Tibial artery (tissue), 4 donors: ENCODE measurements around the gene PLK1.

Source experiments
- DNase-seq, 2 donors: peaks; one replicate each; pipeline ENCODE4 v3.0.0-alpha.2; 2019
- H3K27ac ChIP-seq, 2 donors: fragments of 200-600 bp; sonication (generic) in 1 of 2; 1 replicate in 1 of 2; 2 replicates in 1 of 2; pipeline ENCODE4 v1.5.1; 2018 to 2019; ENCODE audit warnings: mild to moderate bottlenecking in 1 of 2
- H3K27me3 ChIP-seq, 2 donors: fragments of 200-600 bp; sonication (generic) in 1 of 2; one replicate each; pipeline versions ENCODE4 v1.5.1 to v1.6.0; 2016 to 2019
- H3K36me3 ChIP-seq, 3 donors: fragments of 200-600 bp; sonication (generic) in 2 of 3; one replicate each; pipeline ENCODE4 v1.5.1; 2016 to 2019; ENCODE audit warnings: mild to moderate bottlenecking in 2 of 3
- H3K4me1 ChIP-seq, 4 donors: fragments of 200-600 bp; sonication (generic) in 2 of 4; 1 replicate in 3 of 4; 2 replicates in 1 of 4; pipeline ENCODE4 v1.5.1; 2016 to 2019
- H3K4me3 ChIP-seq, 2 donors: fragments of 200-600 bp; sonication (generic) in 1 of 2; 1 replicate in 1 of 2; 2 replicates in 1 of 2; pipeline ENCODE4 v1.5.1; 2018 to 2019; ENCODE audit warnings: mild to moderate bottlenecking in 2 of 2
- H3K9me3 ChIP-seq, 3 donors: fragments of 200-600 bp; sonication (generic) in 1 of 3; one replicate each; pipeline ENCODE4 v1.5.1; 2016 to 2019
- CTCF ChIP-seq, 2 experiments: fragments of 200-600 bp in 1 of 2; fragments of 450-650 bp in 1 of 2; IDR thresholded peaks; one replicate each; pipeline ENCODE4 v1.5.1; 2017 to 2019; ENCODE audit warnings: antibody characterized with exemption in 2 of 2, mild to moderate bottlenecking in 1 of 2, moderate library complexity in 1 of 2
- intact Hi-C: fragments of 100-400 bp; cut with DNase I; formaldehyde crosslinking; loops from one replicate; pipeline ENCODE4 v1.15.0; 2023; ENCODE audit warnings: low total_unique reads

Gene PLK1

GRCh38 chr16:23673971-23674614 is 4.6 kb upstream of the PLK1 start:
- Histone ChIP-seq H3K36me3 (peaks cover 18 to 47% (median 27%) of the 10 kb centered on the region in 3 donors), H3K9me3 (no peaks in the 10 kb centered on the region), H3K4me3 (no peak overlapping the region), H3K27ac (no peak overlapping the region), H3K27me3 (no peaks in the 10 kb centered on the region), H3K4me1 (peaks cover 0 to 13% (median 9%) of the 10 kb centered on the region in 4 donors)
- no peak for TF ChIP-seq CTCF (IDR thresholded peaks at IDR 0.05)
- intact Hi-C loops: loop anchor here (10.0 kb wide), 1 partner anchor 361 kb away; no protein-coding TSS in a partner anchor
- no peak for DNase-seq

GRCh38 chr16:23676924-23677480 is 1.7 kb upstream of the PLK1 start:
- no peak for DNase-seq
- H3K4me3 ChIP-seq: no peak overlapping the region
- H3K9me3 ChIP-seq: no peaks in the 10 kb centered on the region
- TF ChIP-seq CTCF (IDR thresholded peaks at IDR 0.05): no peak
- no peaks in the 10 kb centered on the region for H3K27me3 ChIP-seq
- H3K36me3 ChIP-seq: peaks cover 0 to 42% (median 26%) of the 10 kb centered on the region in 3 donors
- intact Hi-C loops: loop anchor here (10.0 kb wide), 1 partner anchor 358 kb away; no protein-coding TSS in a partner anchor
- no peak overlapping the region for H3K27ac ChIP-seq
- H3K4me1 ChIP-seq: peaks cover 0 to 17% (median 13%) of the 10 kb centered on the region in 4 donors

GRCh38 chr16:23679274-23679985 is 741 bp downstream of the PLK1 start:
- no peak overlapping the region for H3K27ac ChIP-seq
- DNase-seq: no peak
- H3K4me1 ChIP-seq: peaks cover 0 to 17% (median 13%) of the 10 kb centered on the region in 4 donors
- no peaks in the 10 kb centered on the region for H3K9me3 ChIP-seq
- no peaks in the 10 kb centered on the region for H3K27me3 ChIP-seq
- H3K36me3 ChIP-seq: peaks cover 0 to 48% (median 25%) of the 10 kb centered on the region in 3 donors
- intact Hi-C loops: loop anchor here (10.0 kb wide), 1 partner anchor 355 kb away; no protein-coding TSS in a partner anchor
- no peak for TF ChIP-seq CTCF (IDR thresholded peaks at IDR 0.05)
- peak overlapping the region; percentile 52 to 53 for H3K4me3 ChIP-seq

GRCh38 chr16:23679986-23680336 is 1.3 kb downstream of the PLK1 start:
- H3K4me1 ChIP-seq: peaks cover 0 to 17% (median 13%) of the 10 kb centered on the region in 4 donors
- no peak for DNase-seq
- intact Hi-C loops: loop anchor here (10.0 kb wide), 1 partner anchor 355 kb away; no protein-coding TSS in a partner anchor
- H3K4me3 ChIP-seq: no peak overlapping the region
- H3K9me3 ChIP-seq: no peaks in the 10 kb centered on the region
- H3K27ac ChIP-seq: no peak overlapping the region
- H3K36me3 ChIP-seq: peaks cover 0 to 50% (median 25%) of the 10 kb centered on the region in 3 donors
- no peaks in the 10 kb centered on the region for H3K27me3 ChIP-seq
- TF ChIP-seq CTCF (IDR thresholded peaks at IDR 0.05): no peak

- intact Hi-C loops: no loop called here
- peaks cover under 1 to 66% (median 38%) of the 10 kb centered on the region in 3 donors for H3K36me3 ChIP-seq
- no peak for TF ChIP-seq CTCF (IDR thresholded peaks at IDR 0.05)
Measured at GRCh38 chr16:23682181-23682580, 3.5 kb downstream of the PLK1 start.

More at GRCh38 chr16:23682181-23682580, 3.5 kb downstream of the PLK1 start:
- DNase-seq: no peak
- peaks cover 0 to 17% (median 13%) of the 10 kb centered on the region in 4 donors for H3K4me1 ChIP-seq
- no peak overlapping the region for H3K27ac ChIP-seq
- no peaks in the 10 kb centered on the region for H3K9me3 ChIP-seq
- no peaks in the 10 kb centered on the region for H3K27me3 ChIP-seq
- no peak overlapping the region for H3K4me3 ChIP-seq
